Measurements from ENCODE around the gene TMEM115. TPM values are rescaled to one million over a fixed set of nuclear protein-coding genes. Genes with fewer than 3 reads are reported as not detected.

TMEM115 gene
- total and polyA plus RNA-seq, 9 of the 15 experiments (the other 6 are each of a cell fraction or from before 2014, with no cell fraction given): 1.6 to 26.9 (median 14.1) TPM

DNA sequence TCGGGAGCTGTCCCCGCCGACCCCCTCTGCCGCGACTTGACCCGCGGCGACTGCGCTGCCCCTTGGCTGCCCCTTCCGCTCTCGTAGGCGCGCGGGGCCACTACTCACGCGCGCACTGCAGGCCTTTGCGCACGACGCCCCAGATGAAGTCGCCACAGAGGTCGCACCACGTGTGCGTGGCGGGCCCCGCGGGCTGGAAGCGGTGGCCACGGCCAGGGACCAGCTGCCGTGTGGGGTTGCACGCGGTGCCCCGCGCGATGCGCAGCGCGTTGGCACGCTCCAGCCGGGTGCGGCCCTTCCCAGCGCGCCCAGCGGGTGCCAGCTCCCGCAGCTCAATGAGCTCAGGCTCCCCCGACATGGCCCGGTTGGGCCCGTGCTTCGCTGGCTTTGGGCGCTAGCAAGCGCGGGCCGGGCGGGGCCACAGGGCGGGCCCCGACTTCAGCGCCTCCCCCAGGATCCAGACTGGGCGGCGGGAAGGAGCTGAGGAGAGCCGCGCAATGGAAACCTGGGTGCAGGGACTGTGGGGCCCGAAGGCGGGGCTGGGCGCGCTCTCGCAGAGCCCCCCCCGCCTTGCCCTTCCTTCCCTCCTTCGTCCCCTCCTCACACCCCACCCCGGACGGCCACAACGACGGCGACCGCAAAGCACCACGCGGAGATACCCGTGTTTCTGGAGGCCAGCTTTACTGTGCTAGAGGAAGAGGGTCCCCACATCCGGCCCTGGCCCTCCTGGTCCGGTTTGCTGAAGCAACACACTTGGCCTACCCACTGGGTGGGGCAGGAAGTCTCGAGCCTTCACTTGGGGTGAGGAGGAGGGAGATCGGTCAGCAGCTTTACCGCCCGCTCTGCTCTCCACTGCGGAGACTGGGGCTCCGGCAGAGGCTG, 18.6 kb downstream of the TMEM115 start, which contains the start of gene RASSF1 (continued):
- TF ChIP-seq RREB1 (CRISPR knock-in tag; IDR thresholded peaks at IDR 0.05): no peak
- TF ChIP-seq, protein P1, sequence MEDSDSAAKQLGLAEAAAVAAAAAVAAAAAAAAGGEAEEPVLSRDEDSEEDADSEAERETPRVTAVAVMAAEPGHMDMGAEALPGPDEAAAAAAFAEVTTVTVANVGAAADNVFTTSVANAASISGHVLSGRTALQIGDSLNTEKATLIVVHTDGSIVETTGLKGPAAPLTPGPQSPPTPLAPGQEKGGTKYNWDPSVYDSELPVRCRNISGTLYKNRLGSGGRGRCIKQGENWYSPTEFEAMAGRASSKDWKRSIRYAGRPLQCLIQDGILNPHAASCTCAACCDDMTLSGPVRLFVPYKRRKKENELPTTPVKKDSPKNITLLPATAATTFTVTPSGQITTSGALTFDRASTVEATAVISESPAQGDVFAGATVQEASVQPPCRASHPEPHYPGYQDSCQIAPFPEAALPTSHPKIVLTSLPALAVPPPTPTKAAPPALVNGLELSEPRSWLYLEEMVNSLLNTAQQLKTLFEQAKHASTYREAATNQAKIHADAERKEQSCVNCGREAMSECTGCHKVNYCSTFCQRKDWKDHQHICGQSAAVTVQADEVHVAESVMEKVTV (CRISPR knock-in tag; IDR thresholded peaks at IDR 0.05): no peak
- no peak for TF ChIP-seq GTF2E2 (tag; IDR thresholded peaks at IDR 0.05)
- no peak for TF ChIP-seq ZNF324 (CRISPR knock-in tag; IDR thresholded peaks at IDR 0.05)
- no peak for TF ChIP-seq IRF2 (CRISPR knock-in tag; IDR thresholded peaks at IDR 0.05)
- TF ChIP-seq NR4A1 (CRISPR knock-in tag; IDR thresholded peaks at IDR 0.05): no peak
- peak; percentile 41; the same call in 1 of the 2 replicates for TF ChIP-seq NR4A1 (tag; IDR thresholded peaks at IDR 0.05)
- no peak for TF ChIP-seq ZNF583 (CRISPR knock-in tag; IDR thresholded peaks at IDR 0.05)
- TF ChIP-seq ARID1B (IDR thresholded peaks at IDR 0.05): no peak
- no peak for TF ChIP-seq RAD21 (CRISPR knock-in tag; conservative IDR thresholded peaks at IDR 0.05 in 1 of 2, IDR thresholded peaks at IDR 0.05 in 1 of 2)
- TF ChIP-seq NFXL1 (CRISPR knock-in tag; IDR thresholded peaks at IDR 0.05): no peak
- TF ChIP-seq ZNF282 (CRISPR knock-in tag; IDR thresholded peaks at IDR 0.05): 0 out of 2 replicates have a peak, but pooled peaks have one; percentile 59
- no peak for TF ChIP-seq PHB2 (IDR thresholded peaks at IDR 0.05; ENCODE audit: low read depth)
- TF ChIP-seq, protein P2, sequence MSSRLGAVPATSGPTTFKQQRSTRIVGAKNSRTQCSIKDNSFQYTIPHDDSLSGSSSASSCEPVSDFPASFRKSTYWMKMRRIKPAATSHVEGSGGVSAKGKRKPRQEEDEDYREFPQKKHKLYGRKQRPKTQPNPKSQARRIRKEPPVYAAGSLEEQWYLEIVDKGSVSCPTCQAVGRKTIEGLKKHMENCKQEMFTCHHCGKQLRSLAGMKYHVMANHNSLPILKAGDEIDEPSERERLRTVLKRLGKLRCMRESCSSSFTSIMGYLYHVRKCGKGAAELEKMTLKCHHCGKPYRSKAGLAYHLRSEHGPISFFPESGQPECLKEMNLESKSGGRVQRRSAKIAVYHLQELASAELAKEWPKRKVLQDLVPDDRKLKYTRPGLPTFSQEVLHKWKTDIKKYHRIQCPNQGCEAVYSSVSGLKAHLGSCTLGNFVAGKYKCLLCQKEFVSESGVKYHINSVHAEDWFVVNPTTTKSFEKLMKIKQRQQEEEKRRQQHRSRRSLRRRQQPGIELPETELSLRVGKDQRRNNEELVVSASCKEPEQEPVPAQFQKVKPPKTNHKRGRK (tag; IDR thresholded peaks at IDR 0.05): no peak
